ENCODE data around the gene PIGK. TPM values are rescaled to one million over a fixed set of nuclear protein-coding genes. Genes with fewer than 3 reads are reported as not detected.

The PIGK gene
- total RNA-seq, 4 donors from 2014 or later = 1.1 to 14.1 (median 8.3) TPM

DNA sequence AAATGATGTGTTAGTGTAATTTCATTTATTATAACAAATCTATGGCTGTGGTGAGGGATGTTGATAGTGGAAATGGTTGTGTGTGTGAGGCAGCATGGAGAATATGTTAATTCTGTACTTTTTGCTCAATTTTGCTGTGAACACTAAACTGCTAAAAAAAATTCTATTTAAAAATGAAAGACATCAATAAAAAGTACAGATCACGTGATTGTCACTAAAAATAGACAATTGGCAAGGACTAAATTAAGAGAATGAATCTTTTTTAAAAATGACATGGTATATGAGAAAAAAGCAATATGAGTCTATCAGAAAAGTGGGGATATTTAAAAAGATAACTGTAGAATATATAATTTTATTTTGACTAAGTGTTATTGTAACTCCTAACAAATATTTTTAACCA, 15.7 kb upstream of the PIGK start:
- Histone ChIP-seq H3K27me3 (no peaks in the 10 kb centered on the region), H3K27ac (no peak overlapping the region), H3K9me3 (no peaks in the 10 kb centered on the region), H3K4me1 (no peaks in the 10 kb centered on the region), H3K4me3 (no peak overlapping the region), H3K36me3 (no peaks in the 10 kb centered on the region)
- 45 to 48% methylated on average over 1 of the region's 1 CpG for WGBS, 2 donors (ENCODE audit: low coverage in 1 of 2)
- no peak for TF ChIP-seq CTCF (IDR thresholded peaks at IDR 0.05)
- no peak for TF ChIP-seq POLR2A (IDR thresholded peaks at IDR 0.05)
- no peak for TF ChIP-seq EP300 (IDR thresholded peaks at IDR 0.05; ENCODE audit: low read depth)
- no peak for TF ChIP-seq POLR2AphosphoS5 (IDR thresholded peaks at IDR 0.05)
- DNase-seq = no peak
- intact Hi-C loops (cut with DNase I; ENCODE audit: low total_unique reads) (no loop called here), in situ Hi-C loops (cut with MboI; ENCODE audit: low pct_ligation_motif_present in 1 of 4, low pct_unique_long_range_greater_than_20kb in 1 of 4, low sequenced_read_pairs in 3 of 4) (no loop called here)

DNA sequence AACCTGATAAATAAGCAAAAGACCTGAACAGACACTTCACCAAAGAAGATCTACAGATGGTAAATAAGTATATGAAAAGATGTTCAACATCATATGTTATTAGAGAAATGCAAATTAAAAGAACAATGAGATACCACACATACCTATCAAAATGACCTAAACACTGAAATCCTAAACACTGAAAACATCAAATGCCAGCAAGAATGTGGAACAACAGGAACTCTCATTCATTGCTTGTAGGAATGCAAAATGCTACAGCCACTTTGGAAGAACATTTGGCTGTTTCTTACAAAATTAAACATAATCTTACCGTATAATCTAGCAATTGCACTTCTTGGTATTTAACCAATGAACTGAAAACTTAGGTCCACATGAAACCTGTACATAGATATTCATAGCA, 14.9 kb upstream of the PIGK start:
- H3K9me3 ChIP-seq = no peaks in the 10 kb centered on the region
- H3K4me3 ChIP-seq = no peak overlapping the region
- intact Hi-C loops (cut with DNase I; ENCODE audit: low total_unique reads) (no loop called here), in situ Hi-C loops (cut with MboI; ENCODE audit: low pct_ligation_motif_present in 1 of 4, low pct_unique_long_range_greater_than_20kb in 1 of 4, low sequenced_read_pairs in 3 of 4) (no loop called here)
- H3K36me3 ChIP-seq = no peaks in the 10 kb centered on the region
- H3K27ac ChIP-seq = no peak overlapping the region
- TF ChIP-seq POLR2AphosphoS5 (IDR thresholded peaks at IDR 0.05) (no peak), EP300 (IDR thresholded peaks at IDR 0.05; ENCODE audit: low read depth) (no peak), CTCF (IDR thresholded peaks at IDR 0.05) (no peak), POLR2A (IDR thresholded peaks at IDR 0.05) (no peak)
- no peaks in the 10 kb centered on the region for H3K27me3 ChIP-seq
- no peak for DNase-seq
- H3K4me1 ChIP-seq = no peaks in the 10 kb centered on the region
- WGBS, 2 donors (ENCODE audit: low coverage in 1 of 2) = 60 to 97% methylated on average over 1 of the region's 1 CpG

- Histone ChIP-seq H3K27me3 (no peaks in the 10 kb centered on the region), H3K4me1 (no peaks in the 10 kb centered on the region), H3K9me3 (no peaks in the 10 kb centered on the region), H3K27ac (no peak overlapping the region), H3K4me3 (no peak overlapping the region), H3K36me3 (no peaks in the 10 kb centered on the region)
- 97 to 100% methylated on average over 1 of the region's 1 CpG for WGBS, 2 donors (ENCODE audit: low coverage in 1 of 2)
- in situ Hi-C loops (cut with MboI; ENCODE audit: low pct_ligation_motif_present in 1 of 4, low pct_unique_long_range_greater_than_20kb in 1 of 4, low sequenced_read_pairs in 3 of 4) = no loop called here
- intact Hi-C loops (cut with DNase I; ENCODE audit: low total_unique reads) = no loop called here
- no peak for DNase-seq
- TF ChIP-seq EP300 (IDR thresholded peaks at IDR 0.05; ENCODE audit: low read depth) (no peak), POLR2A (IDR thresholded peaks at IDR 0.05) (no peak), POLR2AphosphoS5 (IDR thresholded peaks at IDR 0.05) (no peak), CTCF (IDR thresholded peaks at IDR 0.05) (no peak)
Measured at GRCh38 chr1:77232829-77233228, 13.6 kb upstream of the PIGK start.

DNA sequence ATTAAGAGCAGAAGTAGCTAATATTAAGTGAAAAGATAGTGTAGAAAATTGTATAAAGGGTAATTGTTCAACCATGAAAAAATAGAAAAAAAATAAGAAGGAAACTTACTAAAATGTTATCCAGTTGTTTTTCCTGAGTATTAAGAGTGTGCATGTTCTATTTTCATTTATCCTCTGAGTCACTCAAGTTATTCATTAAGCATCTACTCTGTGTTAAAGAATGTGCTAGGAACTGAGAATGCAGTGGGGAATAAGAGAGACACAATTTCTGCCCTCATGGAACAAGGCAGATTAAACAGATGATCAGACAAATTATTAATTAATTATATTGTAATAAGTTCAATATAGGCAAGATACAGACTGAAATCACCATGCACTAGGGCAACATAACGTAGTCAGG, 10.8 kb upstream of the PIGK start:
- no peak overlapping the region for H3K27ac ChIP-seq
- intact Hi-C loops (cut with DNase I; ENCODE audit: low total_unique reads) = no loop called here
- 86 to 88% methylated on average over 1 of the region's 1 CpG for WGBS, 2 donors (ENCODE audit: low coverage in 1 of 2)

More for the DNA sequence above, 10.8 kb upstream of the PIGK start:
- H3K9me3 ChIP-seq = no peaks in the 10 kb centered on the region
- TF ChIP-seq POLR2AphosphoS5 (IDR thresholded peaks at IDR 0.05) (no peak), CTCF (IDR thresholded peaks at IDR 0.05) (no peak), EP300 (IDR thresholded peaks at IDR 0.05; ENCODE audit: low read depth) (no peak), POLR2A (IDR thresholded peaks at IDR 0.05) (no peak)
- no peaks in the 10 kb centered on the region for H3K36me3 ChIP-seq
- H3K4me1 ChIP-seq = no peaks in the 10 kb centered on the region
- in situ Hi-C loops (cut with MboI; ENCODE audit: low pct_ligation_motif_present in 1 of 4, low pct_unique_long_range_greater_than_20kb in 1 of 4, low sequenced_read_pairs in 3 of 4) = no loop called here
- H3K27me3 ChIP-seq = no peaks in the 10 kb centered on the region
- no peak for DNase-seq
- no peak overlapping the region for H3K4me3 ChIP-seq
